Endothelial cell of umbilical vein (primary cell): ENCODE data around the gene IL3.

Source experiments
- EZH2 ChIP-seq: IDR thresholded peaks from 2 replicates; pipeline ENCODE4 v1.6.1; 2012; ENCODE audit warnings: borderline replicate concordance, low read depth, mild to moderate bottlenecking, moderate library complexity, low read length, inconsistent platforms; ENCODE audit not compliant: severe bottlenecking
- FOS ChIP-seq: IDR thresholded peaks from 2 replicates; pipeline ENCODE4 v1.6.1; 2011; ENCODE audit warnings: mild to moderate bottlenecking, low read length, moderate library complexity, borderline replicate concordance; ENCODE audit not compliant: insufficient read depth
- GATA2 ChIP-seq: IDR thresholded peaks from 2 replicates; pipeline ENCODE4 v1.7.0; 2011; ENCODE audit warnings: low read depth, mild to moderate bottlenecking, moderate library complexity, mixed read lengths, low read length; ENCODE audit not compliant: insufficient read length, insufficient read depth
- JUN ChIP-seq: IDR thresholded peaks from 2 replicates; pipeline ENCODE4 v1.6.1; 2011; ENCODE audit warnings: borderline replicate concordance, low read depth; ENCODE audit not compliant: insufficient read length, insufficient read depth
- MYC ChIP-seq: IDR thresholded peaks from one replicate; pipeline ENCODE4 v1.6.1; 2011; ENCODE audit warnings: mild to moderate bottlenecking, low read depth, low read length
- POLR2A ChIP-seq: IDR thresholded peaks from 2 replicates; pipeline ENCODE4 v1.6.1; 2012; ENCODE audit warnings: low read depth, mild to moderate bottlenecking, control low read depth, low read length
- POLR2AphosphoS5 ChIP-seq: IDR thresholded peaks from 2 replicates; pipeline ENCODE4 v1.6.1; 2012; ENCODE audit warnings: low read depth, mild to moderate bottlenecking, control low read depth, low read length, moderate library complexity; ENCODE audit not compliant: insufficient read depth
- TF ChIP-seq, protein P1 (sequence below), 2 donors: IDR thresholded peaks; 1 replicate in 1 of 2; 2 replicates in 1 of 2; pipeline ENCODE4 v1.5.1; 2011; ENCODE audit warnings: low read length in 2 of 2, mild to moderate bottlenecking in 2 of 2, moderate library complexity in 2 of 2, control low read depth in 1 of 2, inconsistent platforms in 1 of 2, low read depth in 1 of 2; ENCODE audit not compliant: insufficient read depth in 1 of 2; ENCODE audit errors: extremely low read depth in 1 of 2
- TF ChIP-seq, protein P2 (sequence below): IDR thresholded peaks from 2 replicates; pipeline ENCODE4 v1.6.1; 2011; ENCODE audit not compliant: insufficient read depth, insufficient read length

- TF ChIP-seq EZH2 (no peak), POLR2AphosphoS5 (no peak), POLR2A (no peak), MYC (no peak), FOS (no peak), GATA2 (no peak), JUN (no peak)
- TF ChIP-seq, protein P1, sequence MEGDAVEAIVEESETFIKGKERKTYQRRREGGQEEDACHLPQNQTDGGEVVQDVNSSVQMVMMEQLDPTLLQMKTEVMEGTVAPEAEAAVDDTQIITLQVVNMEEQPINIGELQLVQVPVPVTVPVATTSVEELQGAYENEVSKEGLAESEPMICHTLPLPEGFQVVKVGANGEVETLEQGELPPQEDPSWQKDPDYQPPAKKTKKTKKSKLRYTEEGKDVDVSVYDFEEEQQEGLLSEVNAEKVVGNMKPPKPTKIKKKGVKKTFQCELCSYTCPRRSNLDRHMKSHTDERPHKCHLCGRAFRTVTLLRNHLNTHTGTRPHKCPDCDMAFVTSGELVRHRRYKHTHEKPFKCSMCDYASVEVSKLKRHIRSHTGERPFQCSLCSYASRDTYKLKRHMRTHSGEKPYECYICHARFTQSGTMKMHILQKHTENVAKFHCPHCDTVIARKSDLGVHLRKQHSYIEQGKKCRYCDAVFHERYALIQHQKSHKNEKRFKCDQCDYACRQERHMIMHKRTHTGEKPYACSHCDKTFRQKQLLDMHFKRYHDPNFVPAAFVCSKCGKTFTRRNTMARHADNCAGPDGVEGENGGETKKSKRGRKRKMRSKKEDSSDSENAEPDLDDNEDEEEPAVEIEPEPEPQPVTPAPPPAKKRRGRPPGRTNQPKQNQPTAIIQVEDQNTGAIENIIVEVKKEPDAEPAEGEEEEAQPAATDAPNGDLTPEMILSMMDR (IDR thresholded peaks at IDR 0.05; ENCODE audit: extremely low read depth in 1 of 2, insufficient read depth in 1 of 2, low read depth in 1 of 2, low read length in 2 of 2): no peak
- TF ChIP-seq, protein P2, sequence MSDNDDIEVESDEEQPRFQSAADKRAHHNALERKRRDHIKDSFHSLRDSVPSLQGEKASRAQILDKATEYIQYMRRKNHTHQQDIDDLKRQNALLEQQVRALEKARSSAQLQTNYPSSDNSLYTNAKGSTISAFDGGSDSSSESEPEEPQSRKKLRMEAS: no peak
Observed at GRCh38 chr5:132032196-132032595, 28.3 kb upstream of the IL3 start.
